OCI-LY7 (cell line): Measurements from ENCODE around the gene CPT2.

Experiments used
- EZH2phosphoT487 ChIP-seq: fragments of 200-600 bp; sonication (generic); IDR thresholded peaks from 2 replicates; pipeline ENCODE4 v1.6.1; 2018; ENCODE audit warnings: low read depth, borderline replicate concordance, mild to moderate bottlenecking, mixed run types, antibody characterized with exemption, low read length, moderate library complexity, mixed read lengths
- TF ChIP-seq, protein P1 (sequence below): fragments of 200-600 bp; sonication (generic); conservative IDR thresholded peaks from 2 replicates; pipeline ENCODE4 v1.5.1; 2014; ENCODE audit warnings: mild to moderate bottlenecking, antibody characterized with exemption, low read length, moderate library complexity, mixed read lengths

DNA sequence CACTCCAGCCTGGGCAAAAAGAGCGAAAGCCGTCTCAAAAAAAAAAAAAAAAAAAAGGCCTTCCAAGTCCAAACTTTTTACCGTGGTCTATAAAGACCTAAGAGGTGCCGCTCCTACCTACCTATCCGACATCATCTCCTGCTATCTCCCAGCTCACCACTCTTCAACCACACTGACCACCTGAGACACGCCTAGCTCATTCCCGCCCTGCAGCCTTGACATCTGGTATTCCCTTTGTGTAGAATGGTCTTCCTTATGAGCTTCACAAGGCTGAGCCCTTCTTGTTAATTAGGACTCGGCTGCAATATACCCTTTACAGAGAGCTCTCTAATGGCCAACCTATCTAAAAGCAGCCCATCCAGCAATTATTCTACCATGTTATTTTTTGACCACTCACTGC is 41.0 kb downstream of the CPT2 start:
- TF ChIP-seq, protein P1, sequence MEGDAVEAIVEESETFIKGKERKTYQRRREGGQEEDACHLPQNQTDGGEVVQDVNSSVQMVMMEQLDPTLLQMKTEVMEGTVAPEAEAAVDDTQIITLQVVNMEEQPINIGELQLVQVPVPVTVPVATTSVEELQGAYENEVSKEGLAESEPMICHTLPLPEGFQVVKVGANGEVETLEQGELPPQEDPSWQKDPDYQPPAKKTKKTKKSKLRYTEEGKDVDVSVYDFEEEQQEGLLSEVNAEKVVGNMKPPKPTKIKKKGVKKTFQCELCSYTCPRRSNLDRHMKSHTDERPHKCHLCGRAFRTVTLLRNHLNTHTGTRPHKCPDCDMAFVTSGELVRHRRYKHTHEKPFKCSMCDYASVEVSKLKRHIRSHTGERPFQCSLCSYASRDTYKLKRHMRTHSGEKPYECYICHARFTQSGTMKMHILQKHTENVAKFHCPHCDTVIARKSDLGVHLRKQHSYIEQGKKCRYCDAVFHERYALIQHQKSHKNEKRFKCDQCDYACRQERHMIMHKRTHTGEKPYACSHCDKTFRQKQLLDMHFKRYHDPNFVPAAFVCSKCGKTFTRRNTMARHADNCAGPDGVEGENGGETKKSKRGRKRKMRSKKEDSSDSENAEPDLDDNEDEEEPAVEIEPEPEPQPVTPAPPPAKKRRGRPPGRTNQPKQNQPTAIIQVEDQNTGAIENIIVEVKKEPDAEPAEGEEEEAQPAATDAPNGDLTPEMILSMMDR = no peak
- TF ChIP-seq EZH2phosphoT487 = no peak
